ENCODE data around the gene PITX1.

DNA sequence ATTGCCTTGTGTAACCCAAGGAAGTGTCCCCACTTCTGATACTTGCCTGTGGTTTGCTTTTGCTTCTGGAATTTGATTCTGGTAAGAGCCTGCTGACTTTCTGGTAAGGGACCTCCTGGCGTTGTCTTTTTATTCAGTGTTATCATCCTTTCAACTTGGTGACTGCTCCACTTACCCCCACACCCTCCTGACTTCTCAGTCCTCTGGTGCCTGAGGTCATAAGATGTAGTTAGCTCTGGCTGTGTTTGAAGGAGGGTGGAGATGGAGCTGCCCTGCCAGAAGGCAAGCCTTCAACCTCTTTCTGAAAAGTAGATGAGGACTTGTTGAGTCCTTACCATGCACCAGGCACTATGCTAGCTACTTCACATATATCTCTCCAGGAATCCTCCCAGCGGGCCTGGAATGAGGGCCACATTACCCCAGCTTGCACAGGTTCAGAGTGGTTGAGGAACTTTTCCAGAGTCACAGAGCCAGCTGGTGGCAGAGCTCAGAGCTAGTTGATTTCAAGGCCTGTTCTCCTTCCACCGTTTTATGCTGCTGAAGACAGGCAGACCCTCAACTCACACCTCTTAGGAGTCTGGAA, 45.2 kb upstream of the PITX1 start:
- TF ChIP-seq, protein P1, sequence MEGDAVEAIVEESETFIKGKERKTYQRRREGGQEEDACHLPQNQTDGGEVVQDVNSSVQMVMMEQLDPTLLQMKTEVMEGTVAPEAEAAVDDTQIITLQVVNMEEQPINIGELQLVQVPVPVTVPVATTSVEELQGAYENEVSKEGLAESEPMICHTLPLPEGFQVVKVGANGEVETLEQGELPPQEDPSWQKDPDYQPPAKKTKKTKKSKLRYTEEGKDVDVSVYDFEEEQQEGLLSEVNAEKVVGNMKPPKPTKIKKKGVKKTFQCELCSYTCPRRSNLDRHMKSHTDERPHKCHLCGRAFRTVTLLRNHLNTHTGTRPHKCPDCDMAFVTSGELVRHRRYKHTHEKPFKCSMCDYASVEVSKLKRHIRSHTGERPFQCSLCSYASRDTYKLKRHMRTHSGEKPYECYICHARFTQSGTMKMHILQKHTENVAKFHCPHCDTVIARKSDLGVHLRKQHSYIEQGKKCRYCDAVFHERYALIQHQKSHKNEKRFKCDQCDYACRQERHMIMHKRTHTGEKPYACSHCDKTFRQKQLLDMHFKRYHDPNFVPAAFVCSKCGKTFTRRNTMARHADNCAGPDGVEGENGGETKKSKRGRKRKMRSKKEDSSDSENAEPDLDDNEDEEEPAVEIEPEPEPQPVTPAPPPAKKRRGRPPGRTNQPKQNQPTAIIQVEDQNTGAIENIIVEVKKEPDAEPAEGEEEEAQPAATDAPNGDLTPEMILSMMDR (IDR thresholded peaks at IDR 0.05; ENCODE audit: low read depth, low read length), result no peak
- no peak for TF ChIP-seq EZH2phosphoT487 (IDR thresholded peaks at IDR 0.05; ENCODE audit: low read depth)
